NB4 (cell line): ENCODE measurements around the gene PTP4A1.
A peak's percentile ranks its signal among the peaks of the same experiment; 100 is the strongest.

ENCODE experiments used
- DNase-seq: peaks from one replicate; pipeline ENCODE4 v3.0.0; 2010; ENCODE audit warnings: low read depth
- H3K4me3 ChIP-seq: one replicate; pipeline ENCODE4 v1.5.1; 2011; ENCODE audit warnings: mild to moderate bottlenecking, low read depth, low read length, moderate library complexity
- CTCF ChIP-seq: IDR thresholded peaks from one replicate; pipeline ENCODE4 v1.5.1; 2012; ENCODE audit warnings: low read depth, low read length
- MAX ChIP-seq: IDR thresholded peaks from 2 replicates; pipeline ENCODE4 v1.6.1; 2011; ENCODE audit warnings: low read depth, low read length
- MYC ChIP-seq: IDR thresholded peaks from 2 replicates; pipeline ENCODE4 v1.6.1; 2011; ENCODE audit warnings: low read depth, low read length
- POLR2A ChIP-seq: IDR thresholded peaks from 2 replicates; pipeline ENCODE4 v1.6.1; 2011; ENCODE audit warnings: mild to moderate bottlenecking; ENCODE audit not compliant: insufficient read length; ENCODE audit errors: extremely low read depth

The PTP4A1 gene

DNA sequence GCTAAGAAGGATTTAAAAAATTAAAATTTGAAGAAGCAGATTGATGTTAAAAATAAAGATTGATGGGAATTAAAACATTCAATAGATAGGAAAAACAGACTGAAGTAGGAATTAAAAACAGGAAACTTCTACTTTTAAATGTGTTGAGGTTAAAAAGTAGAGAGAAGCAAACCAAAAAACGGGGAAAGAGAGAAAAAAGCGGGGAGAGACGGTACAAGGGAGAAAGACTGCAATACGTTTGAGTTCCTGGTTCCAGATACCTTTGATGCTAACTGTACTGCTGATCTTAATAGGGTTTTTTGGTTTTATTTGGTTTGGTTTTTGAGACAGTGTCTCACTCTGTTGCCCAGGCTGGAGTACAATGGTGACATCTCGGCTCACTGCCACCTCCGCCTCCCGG is 27.0 kb downstream of the PTP4A1 start:
- no peak for TF ChIP-seq MAX
- no peak for TF ChIP-seq CTCF
- no peak for TF ChIP-seq POLR2A
- TF ChIP-seq MYC = no peak
- DNase-seq = no peak
- H3K4me3 ChIP-seq = no peak overlapping the region

GRCh38 chr6:63600136-63600535 is 27.9 kb downstream of the PTP4A1 start:
- TF ChIP-seq MYC (no peak), POLR2A (no peak), MAX (no peak), CTCF (no peak)
- H3K4me3 ChIP-seq = no peak overlapping the region
- DNase-seq = peak; percentile 11

DNA sequence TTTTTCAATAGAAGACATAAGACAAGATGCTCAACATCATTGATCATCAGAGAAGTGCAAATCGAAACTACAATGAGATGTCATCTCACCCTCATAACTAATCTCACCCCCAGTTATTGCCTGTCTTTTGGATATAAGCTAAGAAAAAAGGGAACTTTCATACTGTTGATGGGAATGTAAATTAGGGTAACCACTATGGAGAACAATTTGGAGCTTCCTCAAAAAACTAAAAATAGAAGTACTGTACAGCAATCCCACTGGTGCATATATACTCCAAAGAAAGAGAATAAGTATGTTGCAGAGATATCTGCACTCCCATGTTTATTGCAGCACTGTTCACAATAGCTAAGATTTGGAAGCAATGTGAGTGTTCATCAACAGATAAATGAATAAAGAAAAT is 37.0 kb downstream of the PTP4A1 start:
- TF ChIP-seq MYC (no peak), CTCF (no peak), POLR2A (no peak), MAX (no peak)
- H3K4me3 ChIP-seq = no peak overlapping the region
- DNase-seq = no peak

DNA sequence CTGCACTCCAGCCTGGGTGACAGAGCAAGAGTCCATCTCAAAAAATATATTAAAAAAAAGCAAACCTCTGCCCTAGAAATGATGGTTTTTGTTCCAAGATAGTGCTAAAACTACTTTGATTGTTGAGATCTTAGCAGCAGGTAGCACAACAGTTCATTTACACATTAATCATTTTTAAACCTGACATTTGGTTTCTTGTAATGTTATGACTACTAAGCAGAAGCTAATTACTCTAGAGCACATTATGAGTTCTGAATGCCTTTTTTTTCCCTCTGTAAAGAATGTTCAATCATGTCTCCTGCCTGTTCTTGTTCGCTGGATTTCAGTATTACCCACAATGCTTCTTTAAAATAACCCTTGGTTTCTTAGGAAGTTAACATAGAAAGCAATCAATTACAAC is 38.7 kb downstream of the PTP4A1 start:
- no peak for TF ChIP-seq MYC
- TF ChIP-seq POLR2A = no peak
- no peak for TF ChIP-seq CTCF
- TF ChIP-seq MAX = no peak
- no peak overlapping the region for H3K4me3 ChIP-seq
- DNase-seq = no peak

DNA sequence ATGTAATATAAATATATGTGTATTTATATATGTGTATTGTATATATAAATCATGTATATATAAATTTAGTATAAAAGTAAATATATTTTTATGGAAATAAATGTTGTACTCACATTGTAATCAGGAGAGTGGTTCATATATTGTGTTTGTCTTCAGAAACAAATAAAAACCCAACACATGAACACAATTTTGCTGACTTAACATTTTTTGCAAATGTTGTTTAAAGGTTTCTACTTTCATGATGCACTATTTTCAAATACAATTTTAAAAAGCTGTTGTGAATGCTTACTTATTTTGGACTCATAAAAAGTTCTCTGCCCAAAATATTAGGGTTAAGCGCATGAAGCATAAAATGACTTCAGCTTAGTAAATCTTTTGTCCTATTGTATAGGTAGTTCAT is 39.3 kb downstream of the PTP4A1 start:
- H3K4me3 ChIP-seq = no peak overlapping the region
- DNase-seq = no peak
- TF ChIP-seq POLR2A (no peak), CTCF (no peak), MAX (no peak), MYC (no peak)

DNA sequence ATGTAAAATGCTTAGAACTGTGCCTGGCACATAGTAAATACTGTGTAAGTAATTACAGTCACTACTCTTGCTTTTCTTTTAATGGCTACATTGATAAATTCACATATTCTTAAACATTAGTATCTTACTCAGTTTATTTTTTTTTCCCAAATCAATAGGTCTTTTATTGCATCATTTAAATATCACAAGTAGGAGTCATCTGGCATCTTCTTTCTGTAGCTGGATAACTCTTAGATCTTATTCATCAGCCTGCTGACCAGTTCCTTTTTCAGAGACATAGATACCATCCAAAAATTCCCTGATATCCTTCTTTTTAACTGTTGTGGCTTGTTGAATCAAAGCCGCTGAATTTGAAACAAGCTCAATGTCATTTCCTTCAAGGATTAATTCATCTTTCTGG is 43.3 kb downstream of the PTP4A1 start:
- DNase-seq = no peak
- H3K4me3 ChIP-seq = no peak overlapping the region
- TF ChIP-seq MAX (no peak), MYC (no peak), POLR2A (no peak), CTCF (no peak)
